ENCODE data around the gene CD63.
"Not testable (repeated sequence)": the region's sequence is repeated elsewhere in the genome, so short reads cannot be mapped to it uniquely, and the experiment has no call there.

Gene CD63

GRCh38 chr12:55728939-55729818 is at the start of gene CD63:
CD63 (minus strand) TSS chr12:55729009; CDS start chr12:55728341, 668 bp downstream.
- peak in 1 of 2 donors; percentile 59 for DNase-seq (ENCODE audit: low read depth in 1 of 2, low spot score in 1 of 2)

DNA sequence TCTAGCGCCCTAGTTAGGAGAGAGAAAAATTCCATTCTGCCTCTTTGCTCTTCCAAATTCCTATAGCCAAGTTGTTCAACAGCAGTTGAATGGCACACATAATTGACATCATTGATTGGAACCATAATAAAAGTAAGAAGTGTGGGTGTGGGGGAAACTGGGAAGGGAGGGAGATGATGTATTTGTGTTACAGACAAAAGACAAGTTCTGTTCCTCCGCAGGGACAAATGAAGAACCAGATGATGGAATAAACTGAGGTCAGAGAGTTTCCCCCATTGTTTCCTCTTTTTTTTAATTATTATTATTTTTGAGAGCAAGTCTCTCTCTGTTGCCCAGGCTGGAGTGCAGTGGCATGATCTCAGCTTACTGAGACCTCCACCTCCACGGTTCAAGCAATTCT is 49.0 kb upstream of the CD63 start:
- DNase-seq (ENCODE audit: low read depth in 1 of 2, low spot score in 1 of 2) = no peak

- no peak for DNase-seq (ENCODE audit: low read depth in 1 of 2, low spot score in 1 of 2)
Observed at GRCh38 chr12:55771736-55772135, 42.9 kb upstream of the CD63 start.

GRCh38 chr12:55767156-55767555 is 38.3 kb upstream of the CD63 start:
- no peak for DNase-seq (ENCODE audit: low read depth in 1 of 2, low spot score in 1 of 2)

GRCh38 chr12:55765736-55766290 is 37.0 kb upstream of the CD63 start:
- no peak for DNase-seq (ENCODE audit: low read depth in 1 of 2, low spot score in 1 of 2)

GRCh38 chr12:55762646-55763045 is 33.8 kb upstream of the CD63 start:
- DNase-seq (ENCODE audit: low read depth in 1 of 2, low spot score in 1 of 2) = no peak

DNA sequence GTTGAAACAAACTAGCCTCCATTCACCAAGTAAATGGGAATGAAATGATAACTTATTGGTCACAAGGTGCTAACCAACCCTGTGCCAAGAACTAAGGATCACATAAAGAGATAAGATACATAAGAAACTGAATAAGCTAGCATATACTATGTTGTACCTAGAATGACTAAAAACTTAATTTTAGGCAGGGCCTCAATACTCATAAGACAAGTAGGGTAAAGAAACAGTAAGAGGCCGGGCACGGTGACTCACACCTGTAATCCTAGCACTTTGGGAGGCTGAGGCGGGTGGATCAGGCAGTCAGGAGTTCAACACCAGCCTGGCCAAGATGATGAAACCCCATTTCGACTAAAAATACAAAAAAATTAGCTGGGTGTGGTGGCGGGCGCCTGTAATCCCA is 31.9 kb upstream of the CD63 start:
- no peak for DNase-seq (ENCODE audit: low read depth in 1 of 2, low spot score in 1 of 2)

DNA sequence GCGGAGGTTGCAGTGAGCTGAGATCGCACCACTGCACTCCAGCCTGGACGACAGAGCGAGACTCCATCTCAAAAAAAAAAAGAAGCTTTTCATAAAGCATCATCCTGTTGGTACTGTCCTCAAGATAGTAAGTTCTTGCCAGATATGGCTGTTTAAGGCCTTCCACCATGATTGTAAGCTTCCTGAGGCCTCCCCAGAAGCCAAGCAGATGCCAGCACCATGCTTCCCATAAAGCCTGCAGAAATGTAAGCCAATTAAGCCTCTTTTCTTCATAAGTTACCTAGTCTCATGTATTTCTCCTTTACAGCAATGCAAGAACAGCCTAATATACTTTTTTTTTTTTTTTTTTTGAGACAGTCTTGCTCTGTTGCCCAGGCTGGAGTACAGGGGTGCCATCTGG is 29.8 kb upstream of the CD63 start:
- not testable (repeated sequence) for DNase-seq (ENCODE audit: low read depth in 1 of 2, low spot score in 1 of 2)

DNA sequence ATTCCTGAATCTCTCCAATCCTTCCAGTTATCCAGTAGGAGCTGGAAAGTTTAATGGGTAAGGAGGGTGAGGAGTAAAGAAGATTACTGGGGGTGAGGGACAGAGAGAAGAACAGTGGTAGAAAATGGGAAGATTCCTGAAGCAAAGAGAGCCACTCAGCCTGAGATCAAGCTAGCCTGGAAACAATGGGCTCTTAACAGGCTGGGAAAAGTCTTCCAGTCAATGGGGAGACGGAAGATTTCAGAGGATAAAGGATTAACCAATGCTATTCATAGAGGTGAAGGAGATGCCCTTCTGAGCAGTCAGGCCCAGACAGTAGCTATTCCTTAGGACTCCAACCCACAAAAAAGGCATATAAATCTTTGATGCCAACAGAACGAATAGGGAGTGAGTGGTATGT is 28.9 kb upstream of the CD63 start:
- no peak for DNase-seq (ENCODE audit: low read depth in 1 of 2, low spot score in 1 of 2)

DNA sequence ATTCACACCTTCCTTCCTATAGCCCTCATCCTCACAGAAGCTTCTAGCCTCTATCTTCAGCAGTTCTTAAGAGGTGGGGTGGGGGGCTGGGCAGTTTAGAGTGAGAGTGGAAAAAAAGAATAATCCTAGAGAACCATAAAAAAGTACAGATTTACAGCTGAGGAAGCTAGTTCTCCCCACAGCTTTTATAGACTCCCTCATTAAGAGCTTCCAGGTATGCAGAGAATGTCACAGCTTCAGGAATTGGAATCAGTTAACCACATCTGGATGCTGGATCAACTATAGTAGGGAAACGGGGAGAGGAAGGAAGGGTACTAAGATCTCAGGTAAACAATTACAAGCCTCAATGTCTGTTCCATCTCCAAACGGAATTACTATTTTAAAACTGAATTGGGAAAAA is 26.4 kb upstream of the CD63 start:
- no peak for DNase-seq (ENCODE audit: low read depth in 1 of 2, low spot score in 1 of 2)

DNA sequence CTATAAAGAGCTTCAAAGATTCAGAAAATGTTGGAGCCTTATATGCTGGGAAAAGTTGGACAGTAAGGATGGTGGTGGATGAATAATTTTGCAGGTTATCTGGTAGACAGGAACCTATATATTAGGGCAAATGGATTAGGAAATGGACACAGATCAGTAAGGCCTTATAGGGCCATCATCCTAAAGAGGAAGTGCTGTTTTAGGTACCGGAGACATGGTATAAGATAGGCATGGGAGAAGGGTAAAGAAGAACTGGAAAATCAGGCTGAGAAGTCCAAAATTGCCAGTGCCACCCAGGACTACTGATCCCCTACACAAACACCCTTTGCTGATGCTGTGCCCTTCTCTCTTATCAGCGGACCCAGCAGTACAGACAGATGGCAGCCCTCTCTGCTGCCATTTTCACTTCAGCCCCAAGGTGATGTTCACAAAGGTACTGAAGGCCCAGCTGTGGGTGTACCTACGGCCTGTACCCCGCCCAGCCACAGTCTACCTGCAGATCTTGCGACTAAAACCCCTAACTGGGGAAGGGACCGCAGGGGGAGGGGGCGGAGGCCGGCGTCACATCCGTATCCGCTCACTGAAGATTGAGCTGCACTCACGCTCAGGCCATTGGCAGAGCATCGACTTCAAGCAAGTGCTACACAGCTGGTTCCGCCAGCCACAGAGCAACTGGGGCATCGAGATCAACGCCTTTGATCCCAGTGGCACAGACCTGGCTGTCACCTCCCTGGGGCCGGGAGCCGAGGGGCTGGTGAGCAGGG is 19.6 kb upstream of the CD63 start:
- DNase-seq (ENCODE audit: low read depth in 1 of 2, low spot score in 1 of 2) = no peak

DNA sequence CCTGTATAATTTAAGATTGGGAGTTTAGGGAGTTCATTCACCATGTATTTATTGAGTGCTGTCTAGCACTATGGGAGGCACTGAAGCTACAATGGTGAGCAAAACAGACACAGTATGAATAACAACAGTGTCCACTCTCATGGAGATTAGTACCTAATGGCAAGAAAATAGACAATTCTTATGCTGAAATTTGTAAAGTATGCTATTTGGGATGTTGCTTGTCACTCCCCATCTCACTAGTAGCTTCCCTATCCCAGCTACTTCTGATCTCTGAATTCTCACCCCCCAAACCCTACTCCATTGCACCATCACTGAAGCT is 18.1 kb upstream of the CD63 start:
- no peak for DNase-seq (ENCODE audit: low read depth in 1 of 2, low spot score in 1 of 2)

- DNase-seq (ENCODE audit: low read depth in 1 of 2, low spot score in 1 of 2) = no peak
Observed at GRCh38 chr12:55746174-55746912, 17.5 kb upstream of the CD63 start.

DNA sequence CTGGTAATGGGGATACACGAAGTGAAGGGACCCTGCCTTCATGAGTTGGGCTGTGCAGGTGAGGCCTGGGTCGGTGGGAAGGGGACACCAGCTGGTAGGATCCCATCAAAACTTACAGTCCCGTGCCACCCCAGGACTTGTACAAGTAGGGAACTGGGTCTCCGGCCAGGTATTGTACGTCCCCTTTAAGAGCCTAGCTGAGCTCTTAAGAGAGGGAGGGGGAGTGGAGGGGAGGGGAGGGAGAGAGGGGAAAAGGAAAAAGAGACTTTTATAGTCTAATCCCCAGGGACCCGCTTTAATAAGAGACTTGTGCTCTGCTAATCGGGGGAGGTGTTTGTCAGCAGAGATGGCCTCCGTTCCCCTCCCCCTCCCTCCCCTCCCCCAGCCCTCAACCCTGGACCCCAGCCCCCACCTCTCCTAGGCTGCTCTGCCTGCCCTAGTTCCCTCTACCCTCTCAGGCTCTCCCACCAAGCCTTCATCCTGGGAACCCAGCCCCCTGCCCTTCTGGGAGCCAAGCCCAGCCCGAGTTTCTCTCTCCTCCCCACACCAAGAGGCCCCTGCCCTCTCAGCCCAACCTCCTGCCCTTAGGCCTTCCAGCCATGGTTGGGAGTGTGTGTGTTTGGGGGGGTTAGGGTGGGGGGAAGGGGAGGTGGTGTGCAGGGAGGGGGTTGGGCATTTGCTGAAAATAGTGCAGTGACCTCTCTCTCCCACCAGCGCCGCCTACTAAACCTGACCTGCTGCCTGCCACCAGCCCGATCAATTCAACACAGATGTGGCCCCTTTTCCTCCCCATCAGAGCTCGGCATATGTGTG is 16.8 kb upstream of the CD63 start:
- DNase-seq (ENCODE audit: low read depth in 1 of 2, low spot score in 1 of 2) = no peak

- DNase-seq (ENCODE audit: low read depth in 1 of 2, low spot score in 1 of 2) = no peak
Observed at GRCh38 chr12:55744340-55745030, 15.7 kb upstream of the CD63 start.

- peak in 1 of 2 donors; percentile 26 for DNase-seq (ENCODE audit: low read depth in 1 of 2, low spot score in 1 of 2)
Observed at GRCh38 chr12:55743406-55744339, 14.9 kb upstream of the CD63 start.

GRCh38 chr12:55742719-55743405 is 14.1 kb upstream of the CD63 start, which contains the start of gene GDF11:
GDF11 (plus strand) TSS chr12:55743122; CDS start chr12:55743317, 195 bp downstream.
- DNase-seq (ENCODE audit: low read depth in 1 of 2, low spot score in 1 of 2) = peak; percentile 51 to 65
